GM18505 (cell line): ENCODE measurements around the gene ARHGAP24.
"Not testable (repeated sequence)": the region's sequence is repeated elsewhere in the genome, so short reads cannot be mapped to it uniquely, and the experiment has no call there.

Experiments used
- ATAC-seq: cut with Tn5 transposase; IDR thresholded peaks from one replicate; pipeline ENCODE4 v1.9.1; 2021; ENCODE audit not compliant: unreplicated experiment
- POLR2A ChIP-seq: IDR thresholded peaks from 4 replicates; pipeline ENCODE4 v1.6.1; 2011; ENCODE audit warnings: borderline replicate concordance; ENCODE audit not compliant: insufficient read depth, insufficient read length; ENCODE audit errors: extremely low read depth

ARHGAP24 gene

DNA sequence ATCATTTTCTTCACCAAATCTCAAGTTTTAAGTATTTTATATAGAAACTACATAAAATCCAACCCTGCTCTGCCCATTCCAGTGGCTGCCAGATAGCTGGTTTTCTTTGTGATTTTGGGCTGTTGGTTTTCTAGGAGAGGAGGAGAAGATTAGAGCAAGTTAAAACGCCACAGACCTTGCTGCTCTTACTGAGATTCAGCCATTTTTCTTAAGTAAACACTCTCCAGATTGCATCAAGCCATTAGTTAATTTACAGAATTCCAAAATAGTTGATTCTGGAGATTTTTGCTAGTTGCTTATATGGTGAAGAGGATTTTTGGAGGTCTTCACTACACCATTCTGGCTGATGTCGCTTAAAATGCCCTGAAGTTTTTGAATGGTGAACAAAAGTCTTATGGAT is 518.7 kb downstream of the ARHGAP24 start:
- no peak for TF ChIP-seq POLR2A
- no peak for ATAC-seq

- no peak for ATAC-seq
- no peak for TF ChIP-seq POLR2A
These were observed 519.6 kb downstream of the ARHGAP24 start for GRCh38 chr4:85994576-85994975.

- no peak for TF ChIP-seq POLR2A
- no peak for ATAC-seq
These were observed 520.4 kb downstream of the ARHGAP24 start for GRCh38 chr4:85995361-85995760.

DNA sequence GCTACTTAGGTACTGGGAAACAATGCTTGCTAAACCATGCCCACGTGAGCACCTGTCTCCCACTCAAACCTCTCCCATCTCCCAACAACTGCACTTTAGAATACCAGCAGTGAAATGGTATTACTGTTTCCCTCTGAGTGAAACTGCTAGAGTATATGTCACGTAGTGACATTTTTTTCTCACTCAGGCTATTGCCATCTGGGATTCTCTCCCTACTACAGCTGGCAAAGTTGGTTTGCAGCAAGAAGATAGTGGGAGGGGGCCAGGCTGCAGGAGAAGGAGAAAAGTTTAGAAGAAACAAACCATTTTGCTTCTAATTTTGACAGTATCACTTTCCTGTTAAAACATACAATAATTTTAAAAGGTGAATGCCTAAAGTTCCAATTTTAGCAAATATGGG is 526.6 kb downstream of the ARHGAP24 start:
- TF ChIP-seq POLR2A, result no peak
- no peak for ATAC-seq

- no peak for ATAC-seq
- no peak for TF ChIP-seq POLR2A
These were observed 529.1 kb downstream of the ARHGAP24 start for GRCh38 chr4:86004030-86004429.

GRCh38 chr4:86006057-86006456 is 531.1 kb downstream of the ARHGAP24 start:
- TF ChIP-seq POLR2A, result no peak
- ATAC-seq, result no peak

DNA sequence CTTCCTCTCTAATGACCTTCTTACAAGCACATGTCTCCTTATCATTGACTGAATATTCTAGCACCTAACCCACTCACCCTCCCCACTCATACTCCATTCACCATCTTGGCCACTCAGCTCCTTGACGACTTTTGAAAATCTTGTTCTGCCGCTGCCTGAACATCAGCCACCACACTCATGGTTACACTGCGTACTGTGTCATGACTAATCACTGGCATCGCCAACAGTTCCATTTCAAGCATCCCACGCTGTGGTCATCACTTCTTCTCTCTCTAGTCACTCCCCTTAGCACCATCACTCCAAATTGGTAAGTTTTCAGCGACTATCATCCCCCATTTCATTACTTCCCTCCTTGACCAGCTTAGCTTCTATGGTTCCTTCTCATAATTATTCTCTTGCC is 532.1 kb downstream of the ARHGAP24 start:
- TF ChIP-seq POLR2A, result no peak
- no peak for ATAC-seq

DNA sequence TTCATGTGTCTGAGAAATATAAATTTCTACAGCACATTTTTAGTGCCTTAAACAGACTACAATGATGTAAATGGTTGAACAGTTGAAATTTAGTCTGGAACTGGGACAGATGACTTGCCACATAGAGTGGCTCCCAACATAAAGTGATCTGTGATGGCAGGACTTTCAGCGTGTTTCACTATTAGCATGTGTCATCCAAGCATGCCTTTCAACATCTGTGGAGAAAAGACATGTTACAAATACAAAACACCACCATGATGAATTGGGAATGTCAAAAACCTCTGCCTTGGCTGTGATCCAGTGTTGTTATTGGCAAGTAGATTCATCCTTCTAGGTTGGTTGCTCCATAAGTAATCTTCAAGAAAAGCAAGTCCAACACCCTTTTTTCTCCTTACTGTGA is 536.2 kb downstream of the ARHGAP24 start:
- no peak for TF ChIP-seq POLR2A
- no peak for ATAC-seq

DNA sequence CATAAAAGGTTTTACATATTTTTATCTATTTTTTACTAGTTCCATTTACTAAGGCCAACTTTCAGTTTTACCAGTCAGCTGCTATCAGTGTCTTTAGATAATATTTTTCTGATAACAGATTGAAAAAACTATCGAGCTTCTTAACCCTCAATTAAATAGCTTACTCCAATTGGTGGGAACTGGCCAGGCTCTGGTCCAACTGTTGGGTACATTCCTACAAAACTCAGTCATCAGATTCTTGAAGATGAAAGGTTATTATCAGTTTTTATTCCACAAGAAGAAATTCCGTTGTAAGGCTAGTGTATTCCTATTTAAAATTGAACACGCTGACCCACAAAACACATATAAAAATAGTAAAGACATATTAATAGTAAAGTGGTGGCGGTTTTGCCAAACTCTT is 538.7 kb downstream of the ARHGAP24 start:
- TF ChIP-seq POLR2A, result no peak
- no peak for ATAC-seq

DNA sequence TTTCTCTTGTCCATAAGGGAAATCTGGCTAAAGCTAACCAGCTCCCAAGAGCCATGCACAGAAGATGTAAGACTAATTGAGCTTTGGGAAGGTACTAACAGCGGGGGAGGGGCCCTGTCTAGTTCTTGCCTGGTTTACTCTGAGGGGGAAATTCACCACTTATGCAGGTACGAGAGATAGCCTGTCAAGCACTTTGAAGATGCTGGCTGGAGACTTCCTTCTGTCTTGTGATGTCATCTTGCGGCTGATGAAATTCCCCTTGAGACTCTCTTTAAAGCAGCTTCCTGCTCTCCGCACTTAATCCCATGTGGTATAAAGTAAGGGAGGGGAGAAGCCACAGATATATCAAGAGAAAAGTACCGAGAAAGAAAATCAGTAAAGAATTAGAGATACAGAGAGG is 539.6 kb downstream of the ARHGAP24 start:
- no peak for TF ChIP-seq POLR2A
- peak; percentile 93 for ATAC-seq

DNA sequence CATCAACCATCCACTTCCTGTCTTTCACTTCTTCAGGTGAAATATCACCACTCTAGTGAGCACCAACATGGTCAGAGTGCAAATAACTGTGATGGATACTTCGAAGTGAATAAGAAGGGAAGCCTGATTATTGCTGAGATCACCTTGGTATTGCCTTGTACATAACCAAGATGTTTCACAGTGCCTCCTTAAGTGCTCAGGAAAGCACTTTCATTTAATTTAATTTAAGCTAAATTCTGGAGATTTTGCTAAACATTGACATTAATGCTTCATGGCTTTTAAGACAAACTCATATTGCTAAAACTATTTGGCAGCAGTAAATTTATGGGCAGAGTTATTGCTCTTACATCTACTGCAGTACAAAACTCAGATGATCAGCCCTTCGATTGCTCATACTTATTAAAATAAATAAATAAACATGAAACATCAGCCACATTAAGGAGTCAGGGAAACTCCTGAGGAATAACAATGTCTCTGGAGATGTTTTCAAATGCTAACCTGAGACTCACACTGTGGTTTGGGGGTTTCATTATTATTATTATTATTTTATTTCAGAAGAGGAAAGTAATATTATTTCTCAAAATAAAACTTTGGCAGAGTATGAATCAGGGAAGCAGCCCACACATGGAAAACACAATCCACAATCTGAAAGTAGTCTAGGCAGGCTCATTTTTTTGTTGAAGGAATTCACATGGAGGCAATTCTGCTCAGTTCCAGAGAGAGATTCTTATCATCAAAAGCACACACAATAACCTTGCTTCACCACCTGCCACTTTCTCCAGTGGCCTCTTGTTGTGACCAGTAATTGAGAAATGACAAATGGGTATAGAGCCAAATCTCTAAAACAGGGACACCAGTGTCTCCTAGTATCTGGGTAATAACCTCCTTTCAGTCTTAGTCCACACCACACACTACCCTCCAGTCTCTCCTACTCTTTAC is 540.7 kb downstream of the ARHGAP24 start:
- no peak for TF ChIP-seq POLR2A
- no peak for ATAC-seq

- TF ChIP-seq POLR2A, result no peak
- ATAC-seq, result no peak
These were observed 544.4 kb downstream of the ARHGAP24 start for GRCh38 chr4:86019362-86019761.

- TF ChIP-seq POLR2A, result no peak
- no peak for ATAC-seq
These were observed 545.0 kb downstream of the ARHGAP24 start for GRCh38 chr4:86019906-86020305.

DNA sequence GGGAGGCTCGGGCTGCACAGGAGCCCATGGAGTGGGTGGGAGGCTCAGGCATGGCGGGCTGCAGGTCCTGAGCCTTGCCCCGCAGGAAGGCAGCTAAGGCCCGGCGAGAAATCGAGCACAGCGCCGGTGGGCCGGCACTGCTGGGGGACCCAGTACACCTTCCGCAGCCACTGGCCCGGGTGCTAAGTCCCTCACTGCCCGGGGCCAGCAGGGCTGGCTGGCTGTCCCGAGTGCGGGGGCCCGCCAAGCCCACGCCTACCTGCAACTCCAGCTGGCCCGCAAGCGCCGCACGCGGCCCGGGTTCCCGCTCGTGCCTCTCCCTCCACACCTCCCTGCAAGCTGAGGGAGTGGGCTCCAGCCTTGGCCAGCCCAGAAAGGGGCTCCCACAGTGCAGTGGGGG is 546.7 kb downstream of the ARHGAP24 start:
- not testable (repeated sequence) for ATAC-seq
